ENCODE results near the gene PHOSPHO2.

DNA sequence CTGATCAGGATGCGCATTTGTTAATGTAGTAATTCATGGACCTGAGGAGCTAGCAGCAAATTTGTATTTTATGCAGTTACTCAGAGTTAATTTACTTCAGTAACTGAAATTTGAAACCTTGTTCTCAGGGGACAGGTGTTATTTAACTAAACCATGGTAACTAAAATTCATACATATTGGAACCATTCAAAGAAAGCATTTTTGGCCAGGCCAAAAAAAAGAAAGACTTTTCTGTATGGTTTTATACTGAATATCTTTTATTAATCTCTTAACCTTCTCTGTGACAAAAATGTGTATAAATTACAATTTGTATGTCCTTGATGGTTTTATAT is 35.0 kb downstream of the PHOSPHO2 start:
- no peak for TF ChIP-seq POLR2A (IDR thresholded peaks at IDR 0.05)
- TF ChIP-seq, protein P1, sequence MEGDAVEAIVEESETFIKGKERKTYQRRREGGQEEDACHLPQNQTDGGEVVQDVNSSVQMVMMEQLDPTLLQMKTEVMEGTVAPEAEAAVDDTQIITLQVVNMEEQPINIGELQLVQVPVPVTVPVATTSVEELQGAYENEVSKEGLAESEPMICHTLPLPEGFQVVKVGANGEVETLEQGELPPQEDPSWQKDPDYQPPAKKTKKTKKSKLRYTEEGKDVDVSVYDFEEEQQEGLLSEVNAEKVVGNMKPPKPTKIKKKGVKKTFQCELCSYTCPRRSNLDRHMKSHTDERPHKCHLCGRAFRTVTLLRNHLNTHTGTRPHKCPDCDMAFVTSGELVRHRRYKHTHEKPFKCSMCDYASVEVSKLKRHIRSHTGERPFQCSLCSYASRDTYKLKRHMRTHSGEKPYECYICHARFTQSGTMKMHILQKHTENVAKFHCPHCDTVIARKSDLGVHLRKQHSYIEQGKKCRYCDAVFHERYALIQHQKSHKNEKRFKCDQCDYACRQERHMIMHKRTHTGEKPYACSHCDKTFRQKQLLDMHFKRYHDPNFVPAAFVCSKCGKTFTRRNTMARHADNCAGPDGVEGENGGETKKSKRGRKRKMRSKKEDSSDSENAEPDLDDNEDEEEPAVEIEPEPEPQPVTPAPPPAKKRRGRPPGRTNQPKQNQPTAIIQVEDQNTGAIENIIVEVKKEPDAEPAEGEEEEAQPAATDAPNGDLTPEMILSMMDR (IDR thresholded peaks at IDR 0.05) = no peak

Measured in testis (tissue), 2 donors.